Fibroblast of skin of right biceps (primary cell): ENCODE measurements around the gene SNAPC2.

Experiments used
- DNase-seq: peaks from one replicate; pipeline ENCODE4 v3.0.0-alpha.2; 2013

The SNAPC2 gene

GRCh38 chr19:7971553-7972520 is 51.7 kb downstream of the SNAPC2 start:
- no peak for DNase-seq
